ENCODE measurements around the gene DPH6. TPM values are rescaled to one million over a fixed set of nuclear protein-coding genes. Genes with fewer than 3 reads are reported as not detected.

The DPH6 gene
- total RNA-seq, 4 donors from 2014 or later = 12.5 to 50.0 (median 19.0) TPM

DNA sequence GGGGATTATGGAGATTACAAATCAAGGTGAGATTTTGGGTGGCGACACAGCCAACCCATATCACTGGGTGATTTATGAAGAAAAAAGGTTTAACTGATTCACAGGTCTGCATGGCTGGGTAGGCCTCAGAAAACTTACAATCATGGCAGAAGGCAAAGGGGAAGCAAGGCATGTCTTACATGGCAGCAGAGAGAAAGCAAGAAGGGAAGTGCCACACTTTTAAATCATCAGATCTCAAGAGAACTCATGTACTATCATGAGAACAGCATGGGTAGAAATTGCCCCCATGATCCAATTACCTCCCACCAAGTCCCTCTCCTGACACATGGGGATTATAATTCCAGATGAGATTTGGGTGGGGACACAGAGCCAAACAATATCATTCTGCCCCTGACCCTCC lies 59.7 kb downstream of the DPH6 start:
- no peak overlapping the region for H3K27ac ChIP-seq
- peaks cover 12% of the 10 kb centered on the region for H3K36me3 ChIP-seq
- H3K9me3 ChIP-seq = peaks cover 12% of the 10 kb centered on the region
- DNase-seq (ENCODE audit: low spot score in 2 of 2) = no peak
- peaks cover 8% of the 10 kb centered on the region for H3K4me1 ChIP-seq
- TF ChIP-seq POLR2AphosphoS5 (IDR thresholded peaks at IDR 0.05) (no peak), POLR2A (IDR thresholded peaks at IDR 0.05) (no peak), CTCF (IDR thresholded peaks at IDR 0.05) (no peak), EP300 (IDR thresholded peaks at IDR 0.05) (no peak)
- H3K4me3 ChIP-seq = no peak overlapping the region
- no peaks in the 10 kb centered on the region for H3K27me3 ChIP-seq
- 89% methylated on average over 1 of the region's 1 CpG for WGBS

- no peak overlapping the region for H3K27ac ChIP-seq
- H3K4me3 ChIP-seq = no peak overlapping the region
- H3K36me3 ChIP-seq = peaks cover 12% of the 10 kb centered on the region
- TF ChIP-seq EP300 (IDR thresholded peaks at IDR 0.05) (no peak), POLR2A (IDR thresholded peaks at IDR 0.05) (no peak), POLR2AphosphoS5 (IDR thresholded peaks at IDR 0.05) (no peak), CTCF (IDR thresholded peaks at IDR 0.05) (no peak)
- H3K4me1 ChIP-seq = peaks cover 8% of the 10 kb centered on the region
- H3K9me3 ChIP-seq = peaks cover 12% of the 10 kb centered on the region
- 90% methylated on average over 2 of the region's 2 CpGs for WGBS
- DNase-seq (ENCODE audit: low spot score in 2 of 2) = no peak
- no peaks in the 10 kb centered on the region for H3K27me3 ChIP-seq
Observed at GRCh38 chr15:35485411-35485810, 60.6 kb downstream of the DPH6 start.

GRCh38 chr15:35484231-35484945 lies 61.6 kb downstream of the DPH6 start:
- peaks cover 12% of the 10 kb centered on the region for H3K9me3 ChIP-seq
- peaks cover 8% of the 10 kb centered on the region for H3K4me1 ChIP-seq
- DNase-seq (ENCODE audit: low spot score in 2 of 2) = no peak
- no peak overlapping the region for H3K4me3 ChIP-seq
- 82% methylated on average over 5 of the region's 5 CpGs for WGBS
- peaks cover 12% of the 10 kb centered on the region for H3K36me3 ChIP-seq
- TF ChIP-seq POLR2AphosphoS5 (IDR thresholded peaks at IDR 0.05) = no peak
- TF ChIP-seq CTCF (IDR thresholded peaks at IDR 0.05) = no peak
- TF ChIP-seq EP300 (IDR thresholded peaks at IDR 0.05) = no peak
- no peak for TF ChIP-seq POLR2A (IDR thresholded peaks at IDR 0.05)
- H3K27ac ChIP-seq = no peak overlapping the region
- H3K27me3 ChIP-seq = no peaks in the 10 kb centered on the region

- Histone ChIP-seq H3K4me3 (no peak overlapping the region), H3K36me3 (peaks cover 4% of the 10 kb centered on the region), H3K9me3 (peaks cover 10% of the 10 kb centered on the region), H3K4me1 (peaks cover 8% of the 10 kb centered on the region), H3K27ac (no peak overlapping the region), H3K27me3 (no peaks in the 10 kb centered on the region)
- no peak for TF ChIP-seq CTCF (IDR thresholded peaks at IDR 0.05)
- TF ChIP-seq POLR2A (IDR thresholded peaks at IDR 0.05) = no peak
- no peak for TF ChIP-seq POLR2AphosphoS5 (IDR thresholded peaks at IDR 0.05)
- no peak for TF ChIP-seq EP300 (IDR thresholded peaks at IDR 0.05)
- no peak for DNase-seq (ENCODE audit: low spot score in 2 of 2)
- 28% methylated on average over 2 of the region's 2 CpGs for WGBS
Observed at GRCh38 chr15:35481992-35482391, 64.0 kb downstream of the DPH6 start.

DNA sequence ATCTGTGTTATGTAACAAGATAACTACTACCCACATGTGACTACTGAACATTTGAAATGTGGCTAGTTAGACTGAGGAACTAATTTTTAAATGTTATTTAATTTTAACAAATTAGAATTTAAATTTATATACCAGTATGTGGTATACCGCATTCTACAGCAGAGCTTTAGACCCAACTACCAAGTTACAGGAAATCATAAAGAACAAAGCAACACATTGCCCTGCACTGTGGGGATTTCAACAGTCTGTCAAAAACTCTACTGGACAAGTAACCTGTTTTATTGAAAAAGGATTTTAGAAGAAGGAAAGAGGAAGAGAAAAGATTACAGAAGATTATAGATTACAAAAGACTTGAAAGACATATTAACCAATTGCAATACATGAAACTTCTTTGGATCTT lies 64.9 kb downstream of the DPH6 start:
- Histone ChIP-seq H3K27me3 (no peaks in the 10 kb centered on the region), H3K36me3 (no peaks in the 10 kb centered on the region), H3K27ac (no peak overlapping the region), H3K4me1 (peaks cover 8% of the 10 kb centered on the region), H3K4me3 (no peak overlapping the region), H3K9me3 (peaks cover under 1% of the 10 kb centered on the region)
- no peak for DNase-seq (ENCODE audit: low spot score in 2 of 2)
- 96% methylated on average over 1 of the region's 1 CpG for WGBS
- TF ChIP-seq POLR2AphosphoS5 (IDR thresholded peaks at IDR 0.05) (no peak), CTCF (IDR thresholded peaks at IDR 0.05) (no peak), EP300 (IDR thresholded peaks at IDR 0.05) (no peak), POLR2A (IDR thresholded peaks at IDR 0.05) (no peak)

Data from suprapubic skin (tissue), 4 donors.